Dedifferentiated amniotic fluid mesenchymal stem cell (primary cell): ENCODE results near the gene RMDN3.

ENCODE experiments used
- DNase-seq: peaks from one replicate; pipeline ENCODE4 v3.0.0-alpha.2; 2016; ENCODE audit errors: extremely low spot score

RMDN3 gene

GRCh38 chr15:40747685-40748631 lies 7.1 kb downstream of the RMDN3 start:
- no peak for DNase-seq

- DNase-seq: no peak
These were observed 8.1 kb downstream of the RMDN3 start for GRCh38 chr15:40746916-40747418.

DNA sequence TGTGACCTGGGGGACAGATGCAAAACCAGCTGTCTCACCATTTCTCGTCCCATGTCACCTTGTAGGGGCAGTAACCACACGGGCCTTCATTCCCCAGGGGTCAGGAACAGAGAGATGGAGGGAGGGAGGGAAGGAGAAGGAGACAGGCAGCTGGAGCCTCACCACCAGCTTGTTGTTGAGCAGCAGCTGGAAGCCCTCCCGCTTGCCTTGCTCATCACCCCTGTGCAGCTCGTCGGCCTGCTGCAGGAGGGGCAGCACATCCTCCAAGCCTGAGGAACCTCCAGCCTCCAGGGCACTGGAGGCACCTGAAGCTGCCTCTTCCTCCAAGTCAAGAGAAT lies 10.3 kb downstream of the RMDN3 start:
- DNase-seq: no peak

DNA sequence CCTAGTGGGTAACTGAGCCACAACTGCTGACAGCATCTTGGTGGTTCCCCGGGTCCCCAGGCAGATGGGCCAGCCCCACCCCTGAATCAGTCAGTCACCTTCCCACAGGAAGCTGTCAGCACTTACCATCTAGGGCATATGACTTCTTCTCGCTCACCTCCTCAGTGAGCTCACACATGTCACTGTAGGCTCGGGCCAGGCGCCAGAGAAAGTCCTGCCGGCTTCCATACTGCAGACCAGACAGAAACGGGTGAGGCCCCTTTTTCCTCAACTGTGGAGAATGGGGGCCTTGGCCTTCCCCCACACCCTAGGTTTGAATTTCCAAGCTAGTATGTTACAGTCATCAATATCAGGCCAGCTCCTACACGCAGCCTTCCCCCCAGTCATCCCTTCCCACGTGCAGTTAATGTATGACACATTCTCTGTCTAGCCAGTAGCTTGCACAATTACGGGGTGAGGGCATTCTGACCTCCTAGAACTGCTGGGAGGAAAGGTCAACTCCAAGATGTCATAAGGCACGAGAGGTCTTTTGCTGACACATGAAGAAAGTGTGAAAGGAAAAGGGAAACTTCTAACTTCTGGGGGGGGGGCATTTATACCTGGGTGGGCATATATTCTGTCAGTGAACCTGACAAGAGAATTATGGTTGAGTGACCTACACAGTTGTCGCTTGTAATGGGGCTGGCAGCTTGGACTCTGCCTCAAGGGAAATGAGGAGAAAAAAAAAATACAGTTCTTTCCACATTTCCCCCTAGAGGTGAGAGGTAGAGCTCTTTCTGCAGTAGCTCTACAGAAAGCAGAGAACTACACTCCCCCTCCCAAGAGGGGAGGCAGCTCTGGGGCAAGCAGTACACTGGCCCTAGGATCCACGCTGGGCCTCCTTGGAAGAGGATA lies 10.9 kb downstream of the RMDN3 start:
- DNase-seq: no peak

DNA sequence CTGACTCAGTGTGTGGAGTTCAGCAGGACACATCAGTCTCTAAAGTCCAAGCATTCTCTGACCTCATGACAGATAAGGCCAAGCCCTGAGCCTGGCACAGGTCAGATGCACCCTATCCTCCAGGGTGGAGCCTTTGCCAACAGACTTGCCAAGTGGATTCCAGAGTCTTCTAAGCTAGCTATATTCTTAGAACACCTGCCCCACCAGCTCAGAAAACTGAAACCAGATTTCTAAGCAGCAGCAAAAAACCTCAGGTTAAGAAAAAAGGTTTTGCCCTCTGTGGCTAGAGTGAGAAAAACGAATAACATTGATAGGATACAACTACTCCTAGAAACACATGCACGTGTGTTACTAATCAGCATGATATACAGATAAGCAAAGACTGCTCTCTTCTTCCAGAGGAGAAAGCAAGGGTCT lies 11.6 kb downstream of the RMDN3 start:
- no peak for DNase-seq

GRCh38 chr15:40739854-40740253 lies 15.2 kb downstream of the RMDN3 start:
- DNase-seq: no peak

- DNase-seq: no peak
These were observed 16.0 kb downstream of the RMDN3 start for GRCh38 chr15:40739047-40739446.

- no peak for DNase-seq
These were observed 18.0 kb downstream of the RMDN3 start for GRCh38 chr15:40737048-40737447.

GRCh38 chr15:40736575-40736974 lies 18.5 kb downstream of the RMDN3 start:
- DNase-seq: no peak

- no peak for DNase-seq
These were observed 24.0 kb downstream of the RMDN3 start for GRCh38 chr15:40731034-40731433.

DNA sequence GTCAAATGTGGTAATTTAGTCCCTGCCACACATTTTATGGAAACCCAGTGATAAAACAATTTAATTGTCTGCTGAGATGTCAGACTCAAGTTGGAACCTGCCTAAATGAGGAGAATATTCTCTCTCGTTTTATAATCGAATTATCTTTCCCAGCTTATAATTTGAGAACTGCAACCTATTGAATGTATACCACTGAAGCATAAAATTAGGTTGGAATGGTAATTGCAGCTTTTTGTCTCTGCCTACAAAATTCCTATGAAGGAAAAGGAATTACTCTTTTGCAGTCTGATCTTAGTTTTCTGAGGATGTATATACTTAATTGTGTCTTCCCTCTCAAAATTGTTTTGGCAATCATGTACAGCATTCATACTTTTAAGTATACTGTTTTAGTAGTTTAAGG lies 31.1 kb downstream of the RMDN3 start:
- DNase-seq: no peak

- no peak for DNase-seq
These were observed 32.1 kb downstream of the RMDN3 start for GRCh38 chr15:40722934-40723333.

- DNase-seq: no peak
These were observed 32.7 kb downstream of the RMDN3 start for GRCh38 chr15:40722354-40722753.

DNA sequence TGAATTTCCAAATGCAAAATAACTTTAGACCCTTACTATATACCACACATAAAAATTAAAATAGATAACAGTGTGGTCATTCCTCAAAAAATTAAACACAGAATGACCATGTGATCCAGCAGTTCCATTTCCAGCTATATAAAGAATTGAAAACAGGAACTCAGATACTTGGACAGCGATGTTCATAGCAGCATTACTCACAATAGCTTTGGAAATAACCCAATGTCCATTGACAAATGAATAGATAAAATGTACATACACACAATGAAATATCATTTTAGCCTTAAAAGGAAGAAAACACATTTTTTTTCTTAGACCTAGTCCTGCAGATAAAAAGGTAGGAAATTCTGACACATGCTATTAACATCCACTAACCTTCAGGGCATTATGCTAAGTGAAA lies 33.4 kb downstream of the RMDN3 start:
- DNase-seq: no peak

GRCh38 chr15:40716165-40716564 lies 38.9 kb downstream of the RMDN3 start:
- no peak for DNase-seq

- no peak for DNase-seq
These were observed 40.9 kb downstream of the RMDN3 start for GRCh38 chr15:40714144-40714543.

DNA sequence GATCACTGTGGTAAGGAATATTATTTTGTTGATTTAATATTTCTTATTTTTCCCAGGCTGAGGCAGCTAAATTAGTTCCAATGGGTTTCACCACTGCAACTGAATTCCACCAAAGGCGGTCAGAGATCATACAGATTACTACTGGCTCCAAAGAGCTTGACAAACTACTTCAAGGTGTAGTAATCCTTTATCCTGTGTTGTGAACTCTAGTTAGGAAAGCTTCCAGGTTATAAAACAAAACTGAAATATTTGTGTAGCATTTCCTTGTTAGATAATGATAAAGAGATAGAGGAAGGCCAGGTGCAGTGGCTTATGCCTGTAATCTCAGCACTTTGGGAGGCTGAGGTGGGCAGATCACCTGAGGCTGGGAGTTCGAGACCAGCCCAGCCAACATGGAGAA lies 48.9 kb downstream of the RMDN3 start:
- no peak for DNase-seq

- no peak for DNase-seq
These were observed 53.0 kb downstream of the RMDN3 start for GRCh38 chr15:40702077-40702476.

GRCh38 chr15:40697916-40698315 lies 57.1 kb downstream of the RMDN3 start:
- DNase-seq: no peak

DNA sequence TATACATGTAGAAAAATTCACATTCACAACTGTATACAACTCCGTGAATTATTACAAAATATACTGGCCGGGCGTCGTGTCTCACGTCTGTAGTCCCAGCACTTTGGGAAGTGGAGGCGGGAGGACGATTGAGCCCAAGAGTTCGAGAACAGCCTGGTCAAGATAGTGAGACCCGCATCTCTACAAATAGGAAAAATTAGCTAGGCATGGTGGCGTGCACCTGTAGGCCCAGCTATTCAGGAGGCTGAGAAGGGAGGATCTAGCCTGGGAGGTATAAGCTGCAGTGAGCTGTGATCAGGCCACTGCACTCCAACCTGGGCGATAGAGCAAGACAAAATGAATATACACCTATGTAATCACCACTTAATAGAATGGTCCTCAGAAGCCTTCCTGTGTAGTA lies 58.8 kb downstream of the RMDN3 start:
- no peak for DNase-seq

- DNase-seq: no peak
These were observed 59.6 kb downstream of the RMDN3 start for GRCh38 chr15:40695469-40695890.

DNA sequence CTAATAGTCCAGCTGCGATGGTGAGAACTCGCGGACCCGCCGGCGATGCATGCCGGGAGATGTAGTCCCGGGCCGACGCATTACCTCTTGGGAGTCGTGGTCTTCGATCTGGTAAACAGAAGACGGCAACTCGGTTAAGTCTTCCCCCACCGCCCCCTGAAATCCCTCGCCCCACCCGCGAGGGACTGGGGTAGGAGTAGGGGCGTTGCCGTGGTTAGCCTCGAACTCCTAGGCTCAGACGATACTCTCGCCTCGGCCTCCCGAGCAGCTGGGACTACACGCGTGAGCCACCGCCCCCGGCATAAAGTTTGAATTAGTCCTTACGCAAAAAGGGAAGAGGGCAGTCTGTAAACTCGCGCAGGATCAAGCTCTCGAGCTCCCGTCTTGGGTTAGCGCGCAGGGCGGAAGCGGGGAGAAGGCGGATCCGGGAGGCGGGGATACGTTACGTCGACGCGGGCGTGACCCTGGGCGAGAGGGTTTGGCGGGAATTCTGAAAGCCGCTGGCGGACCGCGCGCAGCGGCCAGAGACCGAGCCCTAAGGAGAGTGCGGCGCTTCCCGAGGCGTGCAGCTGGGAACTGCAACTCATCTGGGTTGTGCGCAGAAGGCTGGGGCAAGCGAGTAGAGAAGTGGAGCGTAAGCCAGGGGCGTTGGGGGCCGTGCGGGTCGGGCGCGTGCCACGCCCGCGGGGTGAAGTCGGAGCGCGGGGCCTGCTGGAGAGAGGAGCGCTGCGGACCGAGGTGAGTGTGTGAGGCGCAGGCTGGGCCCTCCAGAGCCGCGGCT lies 60.2 kb downstream of the RMDN3 start, which contains the start of gene RAD51:
Gene RAD51, plus strand, starts transcription at position 487 of the 781 bp plus-strand sequence. CDS start 3,585 bp downstream, outside the sequence.
- DNase-seq: peak; percentile 97
